Nephron (organoid): Measurements from ENCODE around the gene PPM1G.

ENCODE experiments used
- H3K27ac Mint-ChIP-seq, 3 experiments: 2 replicates each; pipeline ENCODE4 v1.8.0; 2020; ENCODE audit warnings: mixed read lengths in 3 of 3, mild to moderate bottlenecking in 2 of 3, moderate library complexity in 1 of 3
- H3K27me3 Mint-ChIP-seq: 2 replicates; pipeline ENCODE4 v1.8.0; 2021; ENCODE audit warnings: low read depth, mild to moderate bottlenecking, moderate library complexity, mixed read lengths
- H3K36me3 Mint-ChIP-seq: 2 replicates; pipeline ENCODE4 v1.8.0; 2020; ENCODE audit warnings: low read depth, mixed read lengths
- H3K4me1 Mint-ChIP-seq: 2 replicates; pipeline ENCODE4 v1.8.0; 2020; ENCODE audit warnings: mixed read lengths
- H3K4me3 Mint-ChIP-seq, 3 experiments: 2 replicates each; pipeline ENCODE4 v1.8.0; 2020; ENCODE audit warnings: mild to moderate bottlenecking in 3 of 3, mixed read lengths in 3 of 3, moderate library complexity in 2 of 3
- H3K9me3 Mint-ChIP-seq: 2 replicates; pipeline ENCODE4 v1.8.0; 2020; ENCODE audit warnings: mixed read lengths
- TF ChIP-seq, protein P1 (sequence below), 3 experiments: fragments of 200-600 bp; sonication (generic); IDR thresholded peaks; one replicate each; pipeline ENCODE4 v1.5.0; 2021; ENCODE audit warnings: antibody characterized with exemption in 3 of 3; ENCODE audit not compliant: unreplicated experiment in 3 of 3

PPM1G gene

DNA sequence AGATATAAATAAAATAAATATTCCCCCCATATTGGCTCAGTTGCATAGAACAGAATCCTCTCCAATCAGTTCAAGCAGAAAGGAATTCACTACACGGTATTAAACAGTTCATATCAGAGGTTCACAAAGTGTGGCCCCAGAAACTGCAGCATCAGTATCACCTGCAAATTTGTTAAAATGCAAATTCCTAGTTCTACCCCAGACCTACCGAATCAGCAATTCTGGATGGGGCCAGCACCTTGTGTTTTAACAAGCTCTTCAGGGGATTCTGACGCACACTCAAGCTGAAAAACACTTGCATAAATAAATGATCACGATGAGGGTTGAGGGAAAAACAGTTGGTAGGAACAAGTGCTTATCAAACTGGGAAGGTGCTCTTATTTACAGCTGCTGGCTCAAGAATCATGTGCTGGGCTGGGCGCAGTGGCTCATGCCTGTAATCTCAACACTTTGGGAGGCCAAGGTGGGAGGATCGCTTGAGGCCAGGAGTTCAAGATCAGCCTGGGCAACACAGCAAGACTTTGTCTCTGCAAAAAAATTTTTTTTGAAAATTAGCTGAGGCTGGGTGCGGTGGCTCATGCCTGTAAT lies 59.2 kb downstream of the PPM1G start:
- Mint-ChIP-seq H3K4me1 (peaks cover 7% of the 10 kb centered on the region), H3K36me3 (peaks cover 13% of the 10 kb centered on the region), H3K4me3 (no peak overlapping the region), H3K27me3 (no peaks in the 10 kb centered on the region), H3K9me3 (no peaks in the 10 kb centered on the region), H3K27ac (no peak overlapping the region)
- TF ChIP-seq, protein P1, sequence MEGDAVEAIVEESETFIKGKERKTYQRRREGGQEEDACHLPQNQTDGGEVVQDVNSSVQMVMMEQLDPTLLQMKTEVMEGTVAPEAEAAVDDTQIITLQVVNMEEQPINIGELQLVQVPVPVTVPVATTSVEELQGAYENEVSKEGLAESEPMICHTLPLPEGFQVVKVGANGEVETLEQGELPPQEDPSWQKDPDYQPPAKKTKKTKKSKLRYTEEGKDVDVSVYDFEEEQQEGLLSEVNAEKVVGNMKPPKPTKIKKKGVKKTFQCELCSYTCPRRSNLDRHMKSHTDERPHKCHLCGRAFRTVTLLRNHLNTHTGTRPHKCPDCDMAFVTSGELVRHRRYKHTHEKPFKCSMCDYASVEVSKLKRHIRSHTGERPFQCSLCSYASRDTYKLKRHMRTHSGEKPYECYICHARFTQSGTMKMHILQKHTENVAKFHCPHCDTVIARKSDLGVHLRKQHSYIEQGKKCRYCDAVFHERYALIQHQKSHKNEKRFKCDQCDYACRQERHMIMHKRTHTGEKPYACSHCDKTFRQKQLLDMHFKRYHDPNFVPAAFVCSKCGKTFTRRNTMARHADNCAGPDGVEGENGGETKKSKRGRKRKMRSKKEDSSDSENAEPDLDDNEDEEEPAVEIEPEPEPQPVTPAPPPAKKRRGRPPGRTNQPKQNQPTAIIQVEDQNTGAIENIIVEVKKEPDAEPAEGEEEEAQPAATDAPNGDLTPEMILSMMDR (IDR thresholded peaks at IDR 0.05; ENCODE audit: unreplicated experiment in 3 of 3): no peak

DNA sequence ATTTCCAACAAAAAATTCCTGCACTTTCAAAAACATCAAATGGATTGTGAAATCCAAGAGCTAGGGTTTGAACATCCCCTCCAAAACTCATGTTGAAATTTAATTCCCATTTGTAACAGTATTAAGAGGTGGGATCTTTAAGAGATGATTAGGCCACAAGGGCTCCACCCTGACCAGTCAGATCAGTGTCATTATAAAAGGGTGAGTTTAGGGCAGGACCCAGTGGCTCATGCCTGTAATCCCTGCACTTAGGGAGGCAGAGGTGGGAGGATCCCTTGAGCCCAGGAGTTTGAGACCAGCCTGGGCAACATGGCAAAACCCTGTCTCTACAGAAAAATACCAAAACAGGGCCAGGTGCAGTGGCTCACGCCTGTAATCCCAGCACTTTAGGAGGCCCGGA lies 61.8 kb downstream of the PPM1G start:
- H3K4me3 Mint-ChIP-seq: no peak overlapping the region
- TF ChIP-seq, protein P1 (IDR thresholded peaks at IDR 0.05; ENCODE audit: unreplicated experiment in 3 of 3): no peak
- H3K36me3 Mint-ChIP-seq: peaks cover 29% of the 10 kb centered on the region
- H3K27me3 Mint-ChIP-seq: no peaks in the 10 kb centered on the region
- H3K9me3 Mint-ChIP-seq: no peaks in the 10 kb centered on the region
- no peaks in the 10 kb centered on the region for H3K4me1 Mint-ChIP-seq
- no peak overlapping the region for H3K27ac Mint-ChIP-seq

- no peak overlapping the region for H3K4me3 Mint-ChIP-seq
- no peaks in the 10 kb centered on the region for H3K27me3 Mint-ChIP-seq
- H3K27ac Mint-ChIP-seq: no peak overlapping the region
- peaks cover 57% of the 10 kb centered on the region for H3K36me3 Mint-ChIP-seq
- no peaks in the 10 kb centered on the region for H3K9me3 Mint-ChIP-seq
- TF ChIP-seq, protein P1 (IDR thresholded peaks at IDR 0.05; ENCODE audit: unreplicated experiment in 3 of 3): no peak
- H3K4me1 Mint-ChIP-seq: no peaks in the 10 kb centered on the region
Observed at GRCh38 chr2:27336173-27336572, 73.2 kb downstream of the PPM1G start.

DNA sequence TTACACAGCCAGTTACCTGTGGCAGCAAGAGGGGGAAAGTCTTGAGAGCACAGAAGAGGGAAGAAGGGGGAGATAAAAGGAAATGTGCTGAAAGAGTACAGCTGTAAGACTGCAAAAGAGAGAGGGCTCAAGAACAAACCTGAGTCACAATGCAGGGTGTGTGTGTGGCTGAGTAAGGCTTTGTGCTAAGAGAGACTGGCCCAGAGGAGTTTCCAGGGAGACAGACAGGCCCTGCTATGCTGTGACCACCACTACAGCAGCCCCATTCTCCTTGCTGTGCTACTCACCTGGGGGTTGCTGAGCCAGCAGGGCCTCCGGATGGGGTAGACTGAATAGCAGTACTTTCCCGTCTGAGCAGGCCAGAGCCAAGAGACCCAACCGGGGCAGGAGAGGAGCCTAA lies 74.1 kb downstream of the PPM1G start:
- H3K4me3 Mint-ChIP-seq: no peak overlapping the region
- TF ChIP-seq, protein P1 (IDR thresholded peaks at IDR 0.05; ENCODE audit: unreplicated experiment in 3 of 3): no peak
- H3K4me1 Mint-ChIP-seq: no peaks in the 10 kb centered on the region
- peaks cover 54% of the 10 kb centered on the region for H3K36me3 Mint-ChIP-seq
- no peaks in the 10 kb centered on the region for H3K27me3 Mint-ChIP-seq
- no peaks in the 10 kb centered on the region for H3K9me3 Mint-ChIP-seq
- no peak overlapping the region for H3K27ac Mint-ChIP-seq
